Urinary bladder (tissue), 4 donors: ENCODE results near the gene DNAH8. TPM values are rescaled to one million over a fixed set of nuclear protein-coding genes. Genes with fewer than 3 reads are reported as not detected.

Experiments used
- DNase-seq: peaks from one replicate; pipeline ENCODE4 v3.0.0-alpha.2; 2015; ENCODE audit errors: extremely low spot score
- H3K27ac ChIP-seq: one replicate; pipeline ENCODE4 v1.5.1; 2013; ENCODE audit warnings: low read depth, mild to moderate bottlenecking, moderate library complexity
- H3K36me3 ChIP-seq: one replicate; pipeline ENCODE4 v1.6.1; 2013; ENCODE audit warnings: mild to moderate bottlenecking, moderate library complexity; ENCODE audit not compliant: insufficient read depth
- H3K4me1 ChIP-seq: one replicate; pipeline ENCODE4 v1.6.1; 2013; ENCODE audit warnings: mild to moderate bottlenecking, moderate library complexity; ENCODE audit not compliant: insufficient read depth
- H3K4me3 ChIP-seq: one replicate; pipeline ENCODE4 v1.5.1; 2013; ENCODE audit warnings: low read depth, low read length
- WGBS: extraction: QIAGEN DNeasy Blood & Tissue Kit; methylation state at CpG from one replicate; pipeline ENCODE4 v1.1.7; 2013; 5-methylcytosine and 5-hydroxymethylcytosine counted together
- polyA plus RNA-seq: library from polyadenylated mRNA; stranded (reverse); fragments of 200-250 nt; gene quantifications from one replicate; pipeline ENCODE4 v1.2.3, GENCODE V29; 2013
- total RNA-seq: library from RNA; depleted of rRNA; stranded (reverse); fragments of >200 nt; gene quantifications from one replicate; pipeline ENCODE4 v1.2.3, GENCODE V29; 2014
- donor health status: healthy with polysubstance abuse.
- donor health status: healthy.

DNAH8 gene
- total and polyA plus RNA-seq, 2 donors = 0.01 to 1.5 TPM

- H3K4me1 ChIP-seq = no peaks in the 10 kb centered on the region
- WGBS = 73% methylated on average over 2 of the region's 2 CpGs
- H3K4me3 ChIP-seq = no peak overlapping the region
- no peak for DNase-seq
- H3K36me3 ChIP-seq = no peaks in the 10 kb centered on the region
- no peak overlapping the region for H3K27ac ChIP-seq
Measured at GRCh38 chr6:39041072-39041471, 326.0 kb downstream of the DNAH8 start.

- DNase-seq = no peak
- Histone ChIP-seq H3K4me3 (no peak overlapping the region), H3K27ac (no peak overlapping the region), H3K36me3 (no peaks in the 10 kb centered on the region), H3K4me1 (no peaks in the 10 kb centered on the region)
- 71% methylated on average over 3 of the region's 3 CpGs for WGBS
Measured at GRCh38 chr6:39043776-39044175, 328.7 kb downstream of the DNAH8 start.

- Histone ChIP-seq H3K27ac (no peak overlapping the region), H3K36me3 (no peaks in the 10 kb centered on the region), H3K4me1 (no peaks in the 10 kb centered on the region), H3K4me3 (no peak overlapping the region)
- no peak for DNase-seq
- 86% methylated on average over 4 of the region's 4 CpGs for WGBS
Measured at GRCh38 chr6:39044181-39044580, 329.1 kb downstream of the DNAH8 start.

- H3K27ac ChIP-seq = no peak overlapping the region
- WGBS = 64% methylated on average over 6 of the region's 6 CpGs
- no peaks in the 10 kb centered on the region for H3K36me3 ChIP-seq
- DNase-seq = no peak
- no peaks in the 10 kb centered on the region for H3K4me1 ChIP-seq
- H3K4me3 ChIP-seq = no peak overlapping the region
Measured at GRCh38 chr6:39047434-39048327, 332.6 kb downstream of the DNAH8 start.

- Histone ChIP-seq H3K4me3 (peak within 1 kb of the TSS; percentile 41), H3K4me1 (no peaks in the 10 kb centered on the region), H3K27ac (no peak within 1 kb of the TSS), H3K36me3 (no peaks in the 10 kb centered on the region)
- no peak for DNase-seq
- 2% methylated on average over 74 of the region's 74 CpGs for WGBS
Measured at GRCh38 chr6:39048481-39049399, 333.6 kb downstream of the DNAH8 start, which contains the start of gene GLP1R. TSS of gene GLP1R (plus strand) at chr6:39048781. CDS start at chr6:39048841, 60 bp downstream.

GRCh38 chr6:39049575-39050283 lies 334.6 kb downstream of the DNAH8 start:
- Histone ChIP-seq H3K36me3 (no peaks in the 10 kb centered on the region), H3K4me1 (no peaks in the 10 kb centered on the region), H3K4me3 (no peak overlapping the region), H3K27ac (no peak overlapping the region)
- WGBS = 75% methylated on average over 9 of the region's 9 CpGs
- DNase-seq = no peak

- DNase-seq = no peak
- no peaks in the 10 kb centered on the region for H3K4me1 ChIP-seq
- no peaks in the 10 kb centered on the region for H3K36me3 ChIP-seq
- WGBS = 79% methylated on average over 5 of the region's 5 CpGs
- H3K27ac ChIP-seq = no peak overlapping the region
- H3K4me3 ChIP-seq = no peak overlapping the region
Measured at GRCh38 chr6:39050453-39051112, 335.5 kb downstream of the DNAH8 start.

- WGBS = 64% methylated on average over 4 of the region's 4 CpGs
- Histone ChIP-seq H3K4me1 (no peaks in the 10 kb centered on the region), H3K36me3 (no peaks in the 10 kb centered on the region), H3K4me3 (no peak overlapping the region), H3K27ac (no peak overlapping the region)
- DNase-seq = no peak
Measured at GRCh38 chr6:39051399-39052122, 336.4 kb downstream of the DNAH8 start.

GRCh38 chr6:39053016-39053624 lies 338.0 kb downstream of the DNAH8 start:
- 73% methylated on average over 4 of the region's 4 CpGs for WGBS
- no peak for DNase-seq
- Histone ChIP-seq H3K36me3 (no peaks in the 10 kb centered on the region), H3K27ac (no peak overlapping the region), H3K4me3 (no peak overlapping the region), H3K4me1 (no peaks in the 10 kb centered on the region)

GRCh38 chr6:39053854-39054576 lies 338.9 kb downstream of the DNAH8 start:
- DNase-seq = no peak
- no peaks in the 10 kb centered on the region for H3K36me3 ChIP-seq
- 67% methylated on average over 9 of the region's 9 CpGs for WGBS
- H3K4me3 ChIP-seq = no peak overlapping the region
- no peaks in the 10 kb centered on the region for H3K4me1 ChIP-seq
- H3K27ac ChIP-seq = no peak overlapping the region

- H3K27ac ChIP-seq = no peak overlapping the region
- 72% methylated on average over 9 of the region's 9 CpGs for WGBS
- H3K4me3 ChIP-seq = no peak overlapping the region
- H3K36me3 ChIP-seq = no peaks in the 10 kb centered on the region
- H3K4me1 ChIP-seq = no peaks in the 10 kb centered on the region
- DNase-seq = no peak
Measured at GRCh38 chr6:39054577-39055142, 339.5 kb downstream of the DNAH8 start.
